Trophoblast cell (in vitro differentiated cells and primary cell): ENCODE measurements around the gene POLR3E.

Experiments
- DNase-seq, 2 donors: peaks; one replicate each; pipeline ENCODE4 v3.0.0-alpha.2; 2016
- H2AFZ ChIP-seq: 2 replicates; pipeline ENCODE4 v1.6.1; 2013; ENCODE audit warnings: low read length, moderate library complexity, mild to moderate bottlenecking; ENCODE audit not compliant: insufficient read depth, poor library complexity
- H2AK5ac ChIP-seq: 2 replicates; pipeline ENCODE4 v1.6.1; 2013; ENCODE audit warnings: mild to moderate bottlenecking, low read length
- H2BK120ac ChIP-seq: 2 replicates; pipeline ENCODE4 v1.6.1; 2013; ENCODE audit warnings: low read length, mild to moderate bottlenecking, moderate library complexity; ENCODE audit not compliant: insufficient read depth, poor library complexity
- H2BK12ac ChIP-seq: 2 replicates; pipeline ENCODE4 v1.6.1; 2013; ENCODE audit warnings: mild to moderate bottlenecking, low read length, moderate library complexity
- H2BK5ac ChIP-seq: 2 replicates; pipeline ENCODE4 v1.6.1; 2013; ENCODE audit warnings: low read length, low read depth, moderate library complexity, mild to moderate bottlenecking; ENCODE audit not compliant: poor library complexity
- H3K14ac ChIP-seq: 2 replicates; pipeline ENCODE4 v1.6.1; 2013; ENCODE audit warnings: mild to moderate bottlenecking, low read length
- H3K18ac ChIP-seq: 2 replicates; pipeline ENCODE4 v1.6.1; 2013; ENCODE audit warnings: mild to moderate bottlenecking, low read length
- H3K23ac ChIP-seq: 2 replicates; pipeline ENCODE4 v1.6.1; 2013; ENCODE audit warnings: low read length
- H3K27ac ChIP-seq: 2 replicates; pipeline ENCODE4 v1.5.1; 2013; ENCODE audit warnings: low read depth, mild to moderate bottlenecking, inconsistent platforms, low read length, moderate library complexity
- H3K27me3 ChIP-seq: 2 replicates; pipeline ENCODE4 v1.6.1; 2013; ENCODE audit warnings: inconsistent platforms, mild to moderate bottlenecking, low read length, moderate library complexity; ENCODE audit not compliant: insufficient read depth
- H3K36me3 ChIP-seq, 2 experiments: 1 replicate in 1 of 2; 2 replicates in 1 of 2; pipeline ENCODE4 v1.6.1; 2013; ENCODE audit warnings: low read length in 2 of 2, mild to moderate bottlenecking in 2 of 2, moderate library complexity in 1 of 2; ENCODE audit not compliant: insufficient read depth in 2 of 2, control insufficient read depth in 1 of 2
- H3K4ac ChIP-seq: 2 replicates; pipeline ENCODE4 v1.6.1; 2013; ENCODE audit warnings: low read depth, mild to moderate bottlenecking, low read length, moderate library complexity
- H3K4me1 ChIP-seq, 2 experiments: 1 replicate in 1 of 2; 2 replicates in 1 of 2; pipeline ENCODE4 v1.6.1; 2013; ENCODE audit warnings: low read length in 2 of 2, mild to moderate bottlenecking in 2 of 2, moderate library complexity in 1 of 2; ENCODE audit not compliant: insufficient read depth in 2 of 2, control insufficient read depth in 1 of 2
- H3K4me2 ChIP-seq: 2 replicates; pipeline ENCODE4 v1.6.1; 2013; ENCODE audit warnings: inconsistent platforms, mild to moderate bottlenecking, low read length, moderate library complexity
- H3K4me3 ChIP-seq: 2 replicates; pipeline ENCODE4 v1.5.1; 2013; ENCODE audit warnings: mild to moderate bottlenecking, low read depth, low read length, inconsistent platforms
- H3K79me1 ChIP-seq: one replicate; pipeline ENCODE4 v1.6.1; 2013; ENCODE audit warnings: low read length
- H3K79me2 ChIP-seq: 2 replicates; pipeline ENCODE4 v1.6.1; 2013; ENCODE audit warnings: low read length, mild to moderate bottlenecking; ENCODE audit not compliant: control insufficient read depth, insufficient read depth, poor library complexity
- H3K9ac ChIP-seq: 2 replicates; pipeline ENCODE4 v1.6.1; 2013; ENCODE audit warnings: mild to moderate bottlenecking, low read length
- H3K9me3 ChIP-seq: 2 replicates; pipeline ENCODE4 v1.6.1; 2013; ENCODE audit warnings: low read depth, mild to moderate bottlenecking, control low read depth, inconsistent platforms, low read length; ENCODE audit not compliant: insufficient read depth
- H4K12ac ChIP-seq: 2 replicates; pipeline ENCODE4 v1.6.1; 2013; ENCODE audit warnings: low read depth, mild to moderate bottlenecking, low read length, moderate library complexity
- H4K8ac ChIP-seq: 2 replicates; pipeline ENCODE4 v1.6.1; 2013; ENCODE audit warnings: low read depth, mild to moderate bottlenecking, low read length, moderate library complexity
- H4K91ac ChIP-seq: one replicate; pipeline ENCODE4 v1.6.1; 2013; ENCODE audit warnings: low read depth, mild to moderate bottlenecking, low read length, moderate library complexity
- WGBS: extraction: QIAGEN DNeasy Blood & Tissue Kit; methylation state at CpG from one replicate; pipeline ENCODE4 v1.1.7; 2013; ENCODE audit warnings: missing lambda C conversion rate; ENCODE audit not compliant: insufficient read length, insufficient coverage; ENCODE audit errors: extremely low coverage; 5-methylcytosine and 5-hydroxymethylcytosine counted together

POLR3E gene

DNA sequence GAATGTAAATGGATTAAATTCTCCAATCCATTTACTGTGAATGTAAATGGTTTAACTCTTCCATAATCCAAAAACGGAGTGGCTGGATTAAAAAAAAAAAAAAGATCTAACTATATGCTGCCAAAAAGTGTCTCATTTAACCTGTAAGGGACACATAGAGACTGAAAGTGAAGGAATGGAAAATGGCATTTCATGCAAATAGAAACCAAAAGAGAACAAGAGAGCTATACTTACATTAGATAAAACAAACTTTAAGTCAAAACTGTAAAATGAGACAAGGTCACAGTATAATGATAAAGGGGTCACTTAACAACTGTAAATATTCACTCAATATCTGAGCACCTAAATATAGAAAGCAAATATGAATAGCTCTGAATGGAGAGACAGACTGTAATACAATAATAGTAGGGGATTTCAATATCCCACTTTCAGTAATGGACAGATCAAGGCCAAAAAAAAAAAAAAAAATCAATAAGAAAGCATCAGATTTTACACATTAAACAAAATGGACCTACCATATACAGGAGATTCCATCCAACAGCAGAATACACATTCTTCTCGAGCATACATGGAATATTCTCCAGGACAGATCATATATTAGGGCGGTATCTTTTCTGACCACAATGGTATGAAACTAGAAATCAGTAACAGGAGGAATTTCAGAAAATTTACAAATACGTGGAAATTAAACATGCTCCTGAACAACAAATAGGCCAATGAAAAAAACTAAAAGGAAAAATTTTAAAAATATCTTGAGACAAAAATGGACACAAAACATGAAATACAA, 40.8 kb downstream of the POLR3E start:
- H3K27me3 ChIP-seq = no peaks in the 10 kb centered on the region
- no peak overlapping the region for H2BK5ac ChIP-seq
- H3K9me3 ChIP-seq = no peaks in the 10 kb centered on the region
- H3K9ac ChIP-seq = no peak overlapping the region
- no CpG with 5 or more reads among the region's 4 CpGs for WGBS
- no peak overlapping the region for H2AFZ ChIP-seq
- no peak overlapping the region for H3K18ac ChIP-seq
- H2BK12ac ChIP-seq = no peak overlapping the region
- no peak overlapping the region for H3K14ac ChIP-seq
- no peak overlapping the region for H3K4me2 ChIP-seq
- H3K4ac ChIP-seq = no peak overlapping the region
- H3K27ac ChIP-seq = no peak overlapping the region
- no peaks in the 10 kb centered on the region for H3K4me1 ChIP-seq
- H4K91ac ChIP-seq = no peak overlapping the region
- H3K79me1 ChIP-seq = no peaks in the 10 kb centered on the region
- H3K23ac ChIP-seq = no peak overlapping the region
- H3K36me3 ChIP-seq = peaks cover 16 to 21% of the 10 kb centered on the region in 2 experiments
- no peaks in the 10 kb centered on the region for H3K79me2 ChIP-seq
- H4K12ac ChIP-seq = no peak overlapping the region
- no peak overlapping the region for H2AK5ac ChIP-seq
- DNase-seq = peak in 1 of 2 donors; percentile 60
- H3K4me3 ChIP-seq = no peak overlapping the region
- H4K8ac ChIP-seq = no peak overlapping the region
- H2BK120ac ChIP-seq = no peak overlapping the region

DNA sequence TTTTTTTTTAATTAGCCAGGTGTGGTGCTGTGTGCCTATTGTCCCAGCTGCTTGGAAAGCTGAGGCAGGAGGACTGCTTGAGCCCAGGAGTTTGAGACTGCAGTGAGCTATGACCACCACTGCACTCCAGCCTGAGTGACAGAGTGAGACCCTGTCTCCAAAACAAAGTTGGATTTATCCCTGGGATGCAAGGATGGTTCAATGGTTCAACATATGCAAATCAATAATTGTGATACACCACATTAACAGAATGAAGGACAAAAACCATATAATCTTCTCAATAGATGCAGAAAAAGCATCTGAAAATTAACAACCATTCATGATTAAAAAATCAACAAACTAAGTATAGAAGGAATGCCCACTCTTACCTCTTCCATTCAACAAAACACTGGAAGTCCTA, 43.7 kb downstream of the POLR3E start:
- no peak overlapping the region for H4K8ac ChIP-seq
- no peak overlapping the region for H3K18ac ChIP-seq

DNA sequence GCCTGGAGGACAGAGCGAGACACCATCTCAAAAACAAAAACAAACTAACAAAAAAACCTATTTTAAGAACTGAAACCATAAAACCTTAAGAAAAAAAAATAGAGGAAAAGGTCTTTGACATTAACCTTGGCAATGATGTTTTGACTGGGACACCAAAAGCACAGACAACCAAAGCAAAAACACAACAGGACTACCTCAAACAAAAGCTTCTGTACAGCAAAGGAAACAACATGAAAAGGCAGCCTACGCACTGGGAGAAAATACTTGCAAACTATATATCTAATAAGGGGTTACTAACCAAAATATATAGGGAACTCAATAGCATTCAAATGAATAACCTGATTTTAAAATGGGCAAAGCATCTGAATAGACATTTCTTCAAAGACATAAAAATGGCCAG, 44.9 kb downstream of the POLR3E start:
- no peak overlapping the region for H3K4me2 ChIP-seq
- H3K36me3 ChIP-seq = peaks cover 8 to 18% of the 10 kb centered on the region in 2 experiments
- H4K8ac ChIP-seq = no peak overlapping the region
- H3K79me1 ChIP-seq = no peaks in the 10 kb centered on the region
- H2AFZ ChIP-seq = no peak overlapping the region
- H3K4ac ChIP-seq = no peak overlapping the region
- no peak overlapping the region for H3K9ac ChIP-seq
- no peaks in the 10 kb centered on the region for H3K79me2 ChIP-seq
- no peaks in the 10 kb centered on the region for H3K4me1 ChIP-seq
- H3K9me3 ChIP-seq = no peaks in the 10 kb centered on the region
- no peak overlapping the region for H3K27ac ChIP-seq
- no CpG with 5 or more reads among the region's 2 CpGs for WGBS
- no peak overlapping the region for H3K14ac ChIP-seq
- H2BK120ac ChIP-seq = no peak overlapping the region
- no peak overlapping the region for H2BK12ac ChIP-seq
- no peak overlapping the region for H2AK5ac ChIP-seq
- no peak overlapping the region for H2BK5ac ChIP-seq
- no peak overlapping the region for H3K23ac ChIP-seq
- DNase-seq = no peak
- H4K12ac ChIP-seq = no peak overlapping the region
- no peaks in the 10 kb centered on the region for H3K27me3 ChIP-seq
- H3K18ac ChIP-seq = no peak overlapping the region
- H4K91ac ChIP-seq = no peak overlapping the region
- no peak overlapping the region for H3K4me3 ChIP-seq

More for the DNA sequence above, 43.7 kb downstream of the POLR3E start:
- Histone ChIP-seq H3K4me2 (no peak overlapping the region), H3K23ac (no peak overlapping the region), H2AK5ac (no peak overlapping the region), H3K4me3 (no peak overlapping the region), H2BK5ac (no peak overlapping the region), H3K79me1 (no peaks in the 10 kb centered on the region), H2BK12ac (no peak overlapping the region), H3K27me3 (no peaks in the 10 kb centered on the region), H3K4ac (no peak overlapping the region), H3K9ac (no peak overlapping the region), H3K79me2 (no peaks in the 10 kb centered on the region), H3K36me3 (peaks cover 9 to 14% of the 10 kb centered on the region in 2 experiments), H2BK120ac (no peak overlapping the region), H3K14ac (no peak overlapping the region), H3K4me1 (no peaks in the 10 kb centered on the region), H3K9me3 (no peaks in the 10 kb centered on the region), H3K27ac (no peak overlapping the region), H2AFZ (no peak overlapping the region), H4K12ac (no peak overlapping the region), H4K91ac (no peak overlapping the region)
- no peak for DNase-seq

DNA sequence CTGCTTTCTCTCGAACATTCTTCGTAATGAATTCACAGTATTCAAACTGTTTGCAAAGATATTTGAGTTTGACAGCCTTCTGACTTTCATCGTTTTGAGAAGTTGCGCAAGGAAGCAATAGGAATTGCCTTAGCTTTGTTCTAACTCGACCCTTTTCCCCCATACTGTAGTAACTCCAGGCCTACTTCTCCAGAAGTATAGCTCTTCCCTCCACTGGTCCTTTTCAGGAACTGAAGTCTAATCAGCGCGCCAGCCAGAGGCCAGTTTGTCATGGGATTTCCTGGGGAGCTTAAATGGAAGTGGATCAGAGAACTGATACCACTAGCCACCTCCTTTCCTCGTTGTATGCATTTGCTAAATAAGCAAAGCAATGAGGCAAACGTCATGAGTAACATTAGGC, 49.3 kb downstream of the POLR3E start:
- no peak overlapping the region for H2AFZ ChIP-seq
- H2BK120ac ChIP-seq = no peak overlapping the region
- H3K36me3 ChIP-seq = peaks cover 19 to 38% of the 10 kb centered on the region in 2 experiments
- H3K27ac ChIP-seq = no peak overlapping the region
- no peak overlapping the region for H2BK5ac ChIP-seq
- H3K79me1 ChIP-seq = no peaks in the 10 kb centered on the region
- H3K9me3 ChIP-seq = no peaks in the 10 kb centered on the region
- peak in 1 of 2 donors; percentile 26 for DNase-seq
- H3K23ac ChIP-seq = no peak overlapping the region
- no peak overlapping the region for H4K91ac ChIP-seq
- H3K9ac ChIP-seq = no peak overlapping the region
- H3K79me2 ChIP-seq = no peaks in the 10 kb centered on the region
- no peak overlapping the region for H4K12ac ChIP-seq
- H3K27me3 ChIP-seq = no peaks in the 10 kb centered on the region
- no peak overlapping the region for H3K14ac ChIP-seq
- H4K8ac ChIP-seq = no peak overlapping the region
- H3K4me3 ChIP-seq = no peak overlapping the region
- no peak overlapping the region for H2AK5ac ChIP-seq
- no peak overlapping the region for H3K4ac ChIP-seq
- no peak overlapping the region for H3K18ac ChIP-seq
- WGBS = no CpG with 5 or more reads among the region's 9 CpGs
- H3K4me1 ChIP-seq = no peaks in the 10 kb centered on the region
- H2BK12ac ChIP-seq = no peak overlapping the region
- no peak overlapping the region for H3K4me2 ChIP-seq
